HepG2 (cell line): ENCODE results near the gene IGF2BP3. TPM values are rescaled to one million over a fixed set of nuclear protein-coding genes. Genes with fewer than 3 reads are reported as not detected.

ENCODE experiments used
- CEBPG ChIP-seq: IDR thresholded peaks from 2 replicates; pipeline ENCODE4 v1.6.1; 2016
- FOXJ3 ChIP-seq: sonication (generic); formaldehyde crosslinking; IDR thresholded peaks from 2 replicates; pipeline ENCODE4 v1.4.0; 2020; ENCODE audit warnings: missing genetic modification reagents, mild to moderate bottlenecking, borderline replicate concordance
- GLI4 ChIP-seq: sonication (generic); formaldehyde crosslinking; IDR thresholded peaks from 2 replicates; pipeline ENCODE4 v1.5.1; 2020; ENCODE audit warnings: missing genetic modification reagents, mild to moderate bottlenecking, moderate library complexity, borderline replicate concordance
- HMGA1 ChIP-seq: sonication (generic); formaldehyde crosslinking; conservative IDR thresholded peaks from 2 replicates; pipeline ENCODE4 v1.4.0; 2020; ENCODE audit warnings: missing genetic modification reagents
- HNF4G ChIP-seq, 2 experiments: sonication (generic) in 1 of 2; formaldehyde crosslinking in 1 of 2; IDR thresholded peaks; 2 replicates each; pipeline versions ENCODE4 v1.4.0 to v1.6.1; 2011 to 2020; ENCODE audit warnings: borderline replicate concordance in 2 of 2, low read depth in 2 of 2, mild to moderate bottlenecking in 2 of 2, low read length in 1 of 2, missing genetic modification reagents in 1 of 2, moderate library complexity in 1 of 2
- NKX3-1 ChIP-seq: sonication (generic); formaldehyde crosslinking; IDR thresholded peaks from 2 replicates; pipeline ENCODE4 v1.5.0; 2020; ENCODE audit warnings: missing genetic modification reagents
- RBM39 ChIP-seq: fragments of 200-400 bp; formaldehyde crosslinking; IDR thresholded peaks from one replicate; pipeline ENCODE4 v1.6.1; 2018; ENCODE audit warnings: antibody characterized with exemption, mild to moderate bottlenecking, low read depth, low read length; ENCODE audit not compliant: poor library complexity, severe bottlenecking
- REPIN1 ChIP-seq: sonication (generic); formaldehyde crosslinking; IDR thresholded peaks from 2 replicates; pipeline ENCODE4 v1.8.0; 2022; ENCODE audit warnings: missing genetic modification reagents, low read depth, mild to moderate bottlenecking, borderline replicate concordance
- ZMYM2 ChIP-seq: sonication (generic); formaldehyde crosslinking; IDR thresholded peaks from 2 replicates; pipeline ENCODE4 v1.8.0; 2022; ENCODE audit warnings: mild to moderate bottlenecking, missing genetic modification reagents
- ZNF367 ChIP-seq: sonication (generic); formaldehyde crosslinking; IDR thresholded peaks from 2 replicates; pipeline ENCODE4 v1.4.0; 2020; ENCODE audit warnings: missing genetic modification reagents, borderline replicate concordance
- ZNF646 ChIP-seq: sonication (generic); formaldehyde crosslinking; IDR thresholded peaks from 2 replicates; pipeline ENCODE4 v1.9.0; 2021; ENCODE audit warnings: mild to moderate bottlenecking, missing genetic modification reagents
- ZNF703 ChIP-seq: sonication (generic); formaldehyde crosslinking; IDR thresholded peaks from 2 replicates; pipeline ENCODE4 v1.5.1; 2020; ENCODE audit warnings: missing genetic modification reagents, mild to moderate bottlenecking, moderate library complexity, borderline replicate concordance
- polyA plus RNA-seq, 8 experiments: library from polyadenylated mRNA; depleted of rRNA in 3 of 8; stranded (reverse) in 7 of 8; unstranded in 1 of 8; fragments of >200 nt; fragmentation: Illumina TruSeq in 4 of 8; extraction: Trizol in 4 of 8; gene quantifications; 2 replicates each; pipeline versions ENCODE4 v1.2.1 to v1.2.3, GENCODE V29; 2011 to 2016; ENCODE audit warnings: low read depth in 4 of 8, missing spikeins in 1 of 8, mixed read lengths in 1 of 8; ENCODE audit not compliant: insufficient read depth in 1 of 8
- total RNA-seq, 5 experiments: library from RNA; depleted of rRNA; stranded (reverse); fragments of >200 nt; fragmentation: Illumina TruSeq; extraction: Trizol; gene quantifications; 2 replicates each; pipeline ENCODE4 v1.2.3, GENCODE V29; 2016; ENCODE audit warnings: low read depth in 1 of 5

IGF2BP3 gene
- total and polyA plus RNA-seq, 2 of the 13 experiments (the other 11 are each of a cell fraction or from before 2014, with no cell fraction given), result 37.7 to 39.5 TPM

- TF ChIP-seq FOXJ3 (CRISPR knock-in tag), result no peak
- no peak for TF ChIP-seq HNF4G (IDR thresholded peaks at IDR 0.05; ENCODE audit: borderline replicate concordance, low read depth, low read length)
- TF ChIP-seq HNF4G (CRISPR knock-in tag; IDR thresholded peaks at IDR 0.05; ENCODE audit: borderline replicate concordance, low read depth), result no peak
- no peak for TF ChIP-seq NKX3-1
- no peak for TF ChIP-seq ZNF367 (CRISPR knock-in tag)
- TF ChIP-seq RBM39, result no peak
- no peak for TF ChIP-seq GLI4
- TF ChIP-seq HMGA1 (CRISPR knock-in tag), result no peak
- TF ChIP-seq ZNF646, result no peak
- TF ChIP-seq ZNF703 (CRISPR knock-in tag), result no peak
- no peak for TF ChIP-seq ZMYM2 (CRISPR knock-in tag)
- TF ChIP-seq REPIN1 (CRISPR knock-in tag), result no peak
- TF ChIP-seq CEBPG (CRISPR knock-in tag), result no peak
Measured at GRCh38 chr7:23396222-23397015, 73.9 kb downstream of the IGF2BP3 start (continued).
